Transverse colon (tissue), 4 donors: ENCODE results near the gene CACNA1B.
"Not testable (repeated sequence)": the region's sequence is repeated elsewhere in the genome, so short reads cannot be mapped to it uniquely, and the experiment has no call there.

Source experiments
- EP300 ChIP-seq: sonication (generic); formaldehyde crosslinking; IDR thresholded peaks from one replicate; pipeline ENCODE4 v1.6.1; 2017; ENCODE audit warnings: antibody characterized with exemption, low read depth
- POLR2A ChIP-seq: fragments of 450-650 bp; IDR thresholded peaks from one replicate; pipeline ENCODE4 v1.6.1; 2016; ENCODE audit warnings: antibody characterized with exemption, mild to moderate bottlenecking, moderate library complexity
- POLR2AphosphoS5 ChIP-seq, 3 donors: sonication (generic); formaldehyde crosslinking; IDR thresholded peaks; one replicate each; pipeline ENCODE4 v1.6.1; 2016; ENCODE audit warnings: antibody characterized with exemption in 3 of 3
- TF ChIP-seq, protein P1 (sequence below), 5 experiments: fragments of 200-600 bp in 3 of 5; fragments of 450-650 bp in 2 of 5; sonication (generic) in 3 of 5; IDR thresholded peaks; 1 replicate in 2 of 5; 2 replicates in 3 of 5; pipeline ENCODE4 v1.5.1; 2016 to 2017; ENCODE audit warnings: antibody characterized with exemption in 5 of 5, inconsistent platforms in 3 of 5, mild to moderate bottlenecking in 2 of 5, moderate library complexity in 1 of 5

DNA sequence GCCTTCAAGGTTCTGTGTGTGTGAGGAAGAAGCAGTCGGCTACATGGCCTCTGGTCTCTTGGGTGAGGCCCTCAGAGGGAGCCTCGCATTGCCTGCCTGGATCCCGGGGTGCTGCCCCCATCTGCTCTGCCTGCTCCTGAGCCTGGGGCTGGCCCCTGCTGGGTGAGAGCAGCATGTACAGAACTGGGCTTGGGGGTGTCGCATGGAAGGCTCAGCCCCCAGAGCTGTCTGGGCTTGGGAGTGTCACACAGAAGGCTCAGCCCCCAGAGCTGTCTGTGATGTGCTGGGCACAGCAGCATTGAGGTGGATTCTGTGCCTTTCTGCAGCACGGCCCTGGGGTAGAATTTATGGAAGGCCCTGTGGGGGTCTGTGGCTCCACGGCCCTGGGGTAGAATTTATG lies 6.4 kb downstream of the CACNA1B start:
- not testable (repeated sequence) for TF ChIP-seq POLR2A; EP300; POLR2AphosphoS5 (IDR thresholded peaks at IDR 0.05)
- TF ChIP-seq, protein P1, sequence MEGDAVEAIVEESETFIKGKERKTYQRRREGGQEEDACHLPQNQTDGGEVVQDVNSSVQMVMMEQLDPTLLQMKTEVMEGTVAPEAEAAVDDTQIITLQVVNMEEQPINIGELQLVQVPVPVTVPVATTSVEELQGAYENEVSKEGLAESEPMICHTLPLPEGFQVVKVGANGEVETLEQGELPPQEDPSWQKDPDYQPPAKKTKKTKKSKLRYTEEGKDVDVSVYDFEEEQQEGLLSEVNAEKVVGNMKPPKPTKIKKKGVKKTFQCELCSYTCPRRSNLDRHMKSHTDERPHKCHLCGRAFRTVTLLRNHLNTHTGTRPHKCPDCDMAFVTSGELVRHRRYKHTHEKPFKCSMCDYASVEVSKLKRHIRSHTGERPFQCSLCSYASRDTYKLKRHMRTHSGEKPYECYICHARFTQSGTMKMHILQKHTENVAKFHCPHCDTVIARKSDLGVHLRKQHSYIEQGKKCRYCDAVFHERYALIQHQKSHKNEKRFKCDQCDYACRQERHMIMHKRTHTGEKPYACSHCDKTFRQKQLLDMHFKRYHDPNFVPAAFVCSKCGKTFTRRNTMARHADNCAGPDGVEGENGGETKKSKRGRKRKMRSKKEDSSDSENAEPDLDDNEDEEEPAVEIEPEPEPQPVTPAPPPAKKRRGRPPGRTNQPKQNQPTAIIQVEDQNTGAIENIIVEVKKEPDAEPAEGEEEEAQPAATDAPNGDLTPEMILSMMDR (IDR thresholded peaks at IDR 0.05), result not testable (repeated sequence)
